ENCODE measurements around the gene SEC31B.

The SEC31B gene

DNA sequence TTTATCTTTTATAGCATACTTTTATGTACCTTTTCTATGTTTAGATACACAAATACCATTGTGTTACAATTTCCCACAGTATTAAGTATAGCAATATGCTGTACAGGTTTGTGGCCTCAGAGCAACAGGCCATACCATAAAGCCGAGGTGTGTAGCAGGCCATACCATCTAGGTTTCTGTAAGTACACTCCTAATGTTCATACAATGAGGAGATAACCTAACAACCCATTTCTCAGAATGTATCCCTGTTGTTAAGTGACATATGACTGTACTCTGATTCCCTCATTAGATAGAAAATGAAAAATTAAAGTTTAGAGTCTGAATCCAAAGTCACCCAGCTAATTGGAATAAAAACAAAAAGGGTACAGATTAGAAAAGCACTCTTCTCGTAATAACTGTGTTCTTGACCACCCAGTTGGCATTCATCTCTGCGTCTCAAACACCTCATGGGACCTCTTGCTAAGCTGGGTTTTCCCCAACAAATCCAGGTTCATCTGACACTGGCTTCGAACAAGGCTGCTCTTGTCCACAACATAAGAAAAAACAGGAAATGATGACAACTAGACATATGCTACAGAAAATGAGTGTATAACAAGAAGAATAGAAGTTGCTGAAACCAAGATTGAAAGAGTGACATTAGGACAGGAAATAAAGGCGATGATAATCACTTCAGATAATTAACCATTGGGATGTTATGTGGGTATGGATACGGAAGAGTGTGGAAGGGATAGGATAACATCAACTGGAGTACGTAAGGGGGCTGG, 8.6 kb upstream of the SEC31B start:
- no peak for DNase-seq (ENCODE audit: low read depth in 2 of 2)

DNA sequence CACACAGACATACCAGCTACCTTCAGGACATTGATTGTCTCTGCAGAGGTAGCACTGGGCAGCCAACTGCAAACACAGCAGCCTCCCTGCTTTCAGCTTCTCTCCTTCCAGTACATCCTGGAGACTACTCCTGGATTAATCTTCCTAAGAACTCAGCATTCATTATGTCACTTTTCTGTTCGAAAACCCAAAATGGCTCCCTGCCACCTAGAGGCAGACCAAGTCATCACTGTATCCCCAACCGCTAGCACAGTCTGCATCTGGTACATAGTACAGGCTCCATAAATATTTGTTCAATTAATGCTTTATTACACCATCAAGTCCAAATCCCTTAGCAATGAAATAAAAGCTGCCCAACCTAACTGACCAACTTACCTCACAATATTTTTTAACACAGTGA, 5.0 kb upstream of the SEC31B start:
- no peak for DNase-seq (ENCODE audit: low read depth in 2 of 2)

DNA sequence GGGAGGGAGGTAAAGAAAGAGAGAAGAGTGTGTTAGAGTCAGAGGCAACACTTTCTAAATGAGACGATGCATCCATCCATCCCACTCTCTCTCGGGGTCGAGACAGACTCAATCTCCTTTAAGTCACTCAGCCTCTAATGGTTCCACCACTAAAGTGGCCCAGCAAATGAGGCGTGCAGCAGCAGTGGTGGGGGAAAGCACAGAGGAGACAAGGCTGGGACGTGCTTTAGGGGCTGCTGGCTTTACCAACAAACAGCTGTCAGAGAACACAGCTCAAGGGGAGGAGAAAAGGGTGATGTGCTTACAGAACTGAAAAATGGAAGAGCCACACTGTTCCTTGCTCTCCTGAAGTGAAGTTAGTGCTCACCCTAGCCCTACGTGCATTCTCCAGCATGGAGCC, 4.5 kb upstream of the SEC31B start:
- DNase-seq (ENCODE audit: low read depth in 2 of 2) = no peak

DNA sequence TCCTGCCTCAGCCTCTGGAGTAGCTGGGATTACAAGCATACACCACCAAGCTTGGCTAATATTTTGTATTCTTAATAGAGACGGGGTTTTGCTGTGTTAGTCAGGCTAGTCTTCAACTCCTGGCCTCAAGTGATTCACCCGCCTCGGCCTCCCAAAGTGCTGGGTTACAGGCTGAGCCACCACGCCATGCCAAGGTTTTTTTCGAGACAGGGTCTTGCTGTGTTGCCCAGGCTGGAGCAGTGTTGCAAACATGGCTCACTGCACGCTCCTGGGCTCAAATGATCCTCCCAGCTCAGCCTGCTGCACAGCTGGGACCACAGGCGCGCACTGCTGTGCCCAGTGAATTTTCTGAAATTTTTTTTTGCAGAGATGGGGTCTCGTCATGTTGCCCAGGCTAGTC, 3.3 kb upstream of the SEC31B start:
- DNase-seq (ENCODE audit: low read depth in 2 of 2) = no peak

DNA sequence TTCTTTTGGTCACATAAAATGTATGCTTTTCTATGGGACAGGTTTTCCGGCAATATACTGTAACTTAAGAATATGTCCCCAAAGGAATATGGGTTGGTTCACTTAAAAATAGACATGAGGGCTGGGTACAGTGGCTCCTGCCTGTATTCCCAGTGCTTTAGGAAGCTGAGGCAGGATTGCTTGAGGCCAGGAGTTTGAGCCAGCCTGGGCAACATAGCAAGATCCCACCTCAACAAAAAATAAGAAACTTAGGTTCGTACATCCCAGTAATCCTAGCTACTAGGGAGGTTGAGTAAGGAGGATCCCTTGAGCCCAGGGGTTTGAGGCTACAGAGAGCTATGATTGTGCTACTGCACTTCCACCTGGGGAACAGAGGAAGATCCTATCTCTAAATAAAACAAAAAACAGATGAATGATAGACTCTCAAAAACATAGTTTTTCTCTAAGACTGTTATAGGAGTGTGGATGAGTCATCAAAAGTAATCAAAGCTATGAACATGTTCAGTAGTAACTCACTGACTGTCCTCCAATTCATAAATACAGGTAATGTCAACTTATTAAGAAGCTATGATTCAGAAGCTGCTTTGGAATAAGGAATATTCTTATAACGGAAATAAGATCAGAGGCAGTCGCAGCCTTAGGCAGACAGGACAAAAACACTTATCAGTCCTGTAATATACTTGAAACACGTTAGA, 2.6 kb upstream of the SEC31B start:
- DNase-seq (ENCODE audit: low read depth in 2 of 2) = no peak

DNA sequence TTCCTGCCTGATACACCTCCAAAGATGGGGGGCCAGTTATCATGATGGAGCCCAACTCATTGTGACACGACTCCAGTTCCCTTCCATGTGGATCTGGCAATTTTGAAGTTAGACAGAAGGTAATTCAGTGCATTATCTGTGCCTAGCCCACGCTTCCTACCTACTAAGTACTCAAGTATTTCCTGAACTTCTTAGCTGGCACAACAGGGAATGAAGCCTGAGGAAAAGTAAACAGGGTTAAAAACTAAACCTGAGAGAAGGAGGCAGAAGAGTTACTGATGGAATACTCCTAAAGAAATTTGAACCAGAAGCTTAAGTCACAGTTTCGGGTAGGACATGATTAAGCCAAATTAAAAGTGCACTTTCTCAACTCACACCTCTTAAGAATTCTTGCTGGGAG, 1.1 kb upstream of the SEC31B start:
- no peak for DNase-seq (ENCODE audit: low read depth in 2 of 2)

DNA sequence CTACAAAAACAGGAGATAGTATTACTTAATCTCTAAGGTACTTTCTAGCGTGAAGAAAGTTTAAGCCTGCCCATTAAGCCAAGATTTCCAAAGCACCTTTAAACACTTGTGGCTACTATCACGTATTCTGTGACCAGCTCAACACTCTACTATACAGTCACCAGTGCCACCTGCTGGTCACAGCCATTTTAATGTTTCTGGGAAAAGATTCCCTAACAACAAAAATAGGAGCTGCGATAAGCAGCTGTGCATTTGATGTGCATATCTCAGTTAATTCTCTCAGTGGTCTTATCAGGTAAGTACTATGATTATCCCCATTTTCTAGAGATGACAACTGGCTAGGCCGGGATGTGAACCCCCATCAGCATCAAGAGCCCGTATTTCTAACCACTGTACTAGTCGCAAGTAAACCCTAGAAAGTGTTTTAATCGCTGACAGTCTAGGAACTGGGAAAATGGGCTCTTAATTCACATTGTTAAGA, 860 bp downstream of the SEC31B start:
- peak; percentile 43 to 49 for DNase-seq (ENCODE audit: low read depth in 2 of 2)

DNA sequence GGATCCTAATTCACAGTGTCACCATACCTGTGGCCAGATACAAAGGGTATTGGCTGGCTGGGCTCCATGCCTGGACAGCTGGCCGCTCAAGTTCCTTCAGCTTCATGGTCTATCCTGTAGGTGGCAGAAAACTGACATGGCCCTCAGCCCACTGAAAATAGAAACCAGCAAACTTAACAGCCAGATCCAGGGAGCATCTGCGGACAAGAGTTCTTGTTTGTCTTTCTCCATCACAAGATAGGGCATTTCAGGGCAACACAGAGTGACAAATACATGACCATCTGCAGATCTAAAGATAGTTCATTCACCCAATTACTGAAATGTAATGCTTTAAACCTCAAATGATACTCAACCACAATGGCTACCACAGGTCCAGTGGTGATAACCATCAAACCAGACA, 2.8 kb downstream of the SEC31B start:
- DNase-seq (ENCODE audit: low read depth in 2 of 2) = no peak

DNA sequence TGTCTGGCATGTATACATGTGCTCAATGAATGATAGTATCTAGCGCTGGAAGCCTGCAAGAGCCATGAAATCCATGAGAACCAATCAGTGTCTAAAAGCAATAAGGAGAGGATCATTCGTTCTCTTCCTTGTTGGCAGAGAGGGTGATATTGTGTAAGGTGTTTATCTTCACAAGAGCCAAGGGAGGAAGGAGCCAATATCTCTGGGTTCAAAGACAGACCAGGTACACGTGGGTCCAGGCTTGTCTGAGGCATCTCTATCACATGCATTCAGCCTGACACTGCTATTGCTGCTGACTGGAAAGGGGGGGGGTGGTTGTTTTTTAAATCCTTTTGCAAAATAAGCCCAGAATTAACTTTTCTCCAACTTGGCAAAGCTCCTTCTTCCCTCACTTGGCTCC, 4.0 kb downstream of the SEC31B start:
- no peak for DNase-seq (ENCODE audit: low read depth in 2 of 2)

DNA sequence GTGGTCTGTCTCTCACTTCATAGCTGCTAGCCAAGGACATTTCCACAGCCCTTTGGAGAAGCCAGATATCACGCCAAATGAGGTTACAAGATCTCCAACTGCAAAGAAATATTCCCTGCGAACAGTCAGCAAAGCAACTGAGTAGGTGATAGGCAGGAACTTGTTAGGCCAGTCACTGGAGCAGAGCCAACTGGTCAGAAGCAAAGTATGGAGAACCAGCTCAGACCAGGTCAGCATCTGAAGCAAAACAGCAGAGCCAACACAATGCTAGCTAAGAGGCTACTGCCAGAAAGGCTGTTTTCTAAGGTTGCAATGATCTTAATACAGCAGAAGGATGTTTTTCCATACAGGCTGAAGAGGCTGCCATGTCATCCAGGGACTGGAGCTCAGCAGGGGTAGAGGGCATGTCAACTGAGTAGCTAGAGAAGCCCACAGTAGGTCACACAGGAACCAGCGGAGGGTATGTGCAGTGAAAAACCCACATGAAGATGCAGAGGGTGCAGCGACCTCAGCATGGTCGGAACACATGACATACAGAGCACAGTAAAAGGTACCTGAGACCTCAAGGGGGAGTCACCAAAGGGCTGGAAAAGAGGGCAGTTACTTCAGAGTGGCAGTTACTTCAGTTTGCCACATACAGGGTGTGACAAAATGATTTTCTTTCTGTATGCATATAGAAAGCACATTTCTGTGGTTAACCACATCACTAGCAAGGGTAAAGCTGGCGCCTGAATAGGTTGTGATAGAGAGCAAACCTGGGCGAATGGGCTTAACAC, 8.9 kb downstream of the SEC31B start:
- peak; percentile 34 to 38 for DNase-seq (ENCODE audit: low read depth in 2 of 2)

DNA sequence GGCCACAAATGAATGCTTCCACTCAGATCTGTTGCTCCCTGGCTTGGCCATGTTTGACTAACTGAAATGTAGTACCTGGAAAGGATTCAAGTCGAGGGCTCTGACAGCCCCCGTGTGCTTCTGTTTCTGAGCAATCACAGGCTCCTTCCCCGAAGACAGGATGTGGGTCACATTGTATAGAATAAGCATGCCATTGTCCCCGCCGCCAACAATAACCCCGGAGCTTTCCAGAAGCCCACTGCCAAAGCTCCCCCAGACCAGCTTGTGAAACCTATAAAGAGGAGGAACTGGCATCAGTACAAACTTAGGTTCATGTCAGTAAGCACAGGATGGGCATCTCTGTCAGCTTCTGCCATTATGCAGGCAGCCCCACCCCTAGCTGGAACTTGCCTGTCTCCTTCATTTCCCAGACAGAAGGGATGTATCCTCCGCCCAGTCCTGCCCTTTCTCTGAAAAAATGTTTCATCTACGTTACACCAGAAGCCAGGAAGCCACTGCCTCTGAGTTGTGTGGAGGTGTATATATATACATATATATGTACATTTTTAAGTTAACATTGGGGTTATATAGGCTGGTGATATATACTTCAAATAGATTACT, 10.3 kb downstream of the SEC31B start:
- peak in 1 of 2 donors; percentile 26 for DNase-seq (ENCODE audit: low read depth in 2 of 2)

DNA sequence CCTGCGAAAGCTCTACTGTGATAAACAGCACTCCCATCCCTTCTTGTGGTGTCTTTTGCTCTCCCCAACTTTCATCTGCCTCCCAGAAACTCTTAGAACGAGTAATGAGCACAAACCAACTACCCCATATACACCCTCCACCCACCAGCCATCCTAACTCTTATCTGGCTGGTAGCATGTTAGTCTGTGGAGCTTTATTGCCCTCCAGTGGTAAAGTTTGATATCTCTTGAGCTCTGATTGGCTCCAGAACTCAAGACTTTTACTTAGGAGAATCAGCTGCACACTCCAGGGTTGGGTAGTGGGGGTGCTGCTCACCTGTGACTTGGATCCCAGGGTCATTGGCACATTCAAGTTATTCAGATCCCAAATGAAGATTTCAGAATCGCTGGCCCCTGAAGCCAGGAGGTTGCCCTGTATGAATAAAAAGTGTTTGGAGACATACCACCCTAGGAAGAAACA, 10.9 kb downstream of the SEC31B start:
- DNase-seq (ENCODE audit: low read depth in 2 of 2) = peak; percentile 19 to 29

DNA sequence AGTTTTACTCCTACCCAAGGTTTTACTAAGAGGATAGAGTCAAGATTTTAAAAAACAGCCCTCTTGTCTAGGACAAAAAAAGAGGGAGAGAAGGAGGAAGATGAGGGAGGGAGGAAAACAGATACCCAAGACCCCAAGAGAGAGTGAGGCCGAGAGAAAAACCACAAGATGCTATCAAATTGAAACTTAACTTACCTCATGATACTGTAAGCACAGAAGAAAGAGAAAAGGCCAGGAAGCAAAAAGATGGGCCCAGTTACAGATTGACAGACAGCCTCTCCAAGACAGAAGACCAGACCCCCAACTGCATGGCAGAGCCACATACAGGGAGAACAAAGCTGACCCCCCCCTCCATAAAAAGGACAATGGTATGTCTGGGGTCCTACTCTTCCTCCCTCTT, 11.4 kb downstream of the SEC31B start:
- DNase-seq (ENCODE audit: low read depth in 2 of 2) = no peak

DNA sequence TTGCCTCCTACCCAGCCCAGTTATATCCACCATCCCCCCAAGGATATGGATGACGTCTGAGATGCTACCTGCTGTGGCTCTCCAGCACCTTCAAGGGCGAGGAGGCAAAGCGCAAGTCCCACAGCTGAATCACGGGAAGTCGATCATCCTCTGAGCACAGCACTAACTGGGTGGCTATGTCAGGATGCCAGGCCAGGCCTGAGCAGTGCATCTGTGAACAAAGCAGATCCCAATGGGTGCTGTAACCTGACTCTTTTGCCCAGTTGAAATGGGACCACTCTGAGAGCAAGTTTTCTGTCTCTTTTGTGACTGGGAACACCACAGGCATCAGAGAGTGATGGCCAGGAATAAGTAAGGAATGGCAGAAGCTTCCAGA, 12.3 kb downstream of the SEC31B start:
- DNase-seq (ENCODE audit: low read depth in 2 of 2) = no peak

DNA sequence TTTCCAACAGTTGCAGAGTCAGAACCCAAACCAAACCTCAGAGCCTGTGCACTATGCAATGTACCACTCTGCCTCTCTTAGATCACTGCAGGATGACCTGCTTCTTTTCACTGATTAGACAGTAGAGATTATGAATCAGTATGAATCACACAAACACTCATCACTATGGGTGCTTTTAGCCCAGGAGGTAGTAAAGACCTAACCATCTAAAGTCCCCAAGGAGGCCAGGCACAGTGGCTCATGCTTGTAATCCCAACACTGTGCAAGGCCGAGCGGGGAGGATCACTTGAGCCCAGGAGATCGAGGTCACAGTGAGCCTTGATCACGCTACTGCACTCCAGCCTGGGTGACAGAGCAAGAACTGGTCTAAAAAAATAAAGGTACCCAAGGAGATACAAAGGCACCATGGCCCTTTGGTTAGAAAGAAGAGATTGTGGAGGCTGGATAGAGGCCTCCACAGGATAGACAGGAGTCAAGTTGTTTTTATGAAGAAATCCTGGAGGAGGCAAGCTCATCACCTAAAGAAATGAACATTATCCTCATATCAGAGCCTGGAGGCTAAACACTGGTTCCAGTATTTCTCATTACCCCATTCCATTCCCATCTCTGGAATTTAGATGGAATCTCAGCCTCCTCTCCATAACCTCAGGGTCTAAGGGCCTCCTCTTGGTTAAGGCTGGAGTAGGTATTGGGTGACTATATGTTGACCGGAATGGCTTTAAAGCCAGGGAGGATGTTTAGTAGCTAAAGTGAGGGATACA, 12.9 kb downstream of the SEC31B start:
- no peak for DNase-seq (ENCODE audit: low read depth in 2 of 2)

DNA sequence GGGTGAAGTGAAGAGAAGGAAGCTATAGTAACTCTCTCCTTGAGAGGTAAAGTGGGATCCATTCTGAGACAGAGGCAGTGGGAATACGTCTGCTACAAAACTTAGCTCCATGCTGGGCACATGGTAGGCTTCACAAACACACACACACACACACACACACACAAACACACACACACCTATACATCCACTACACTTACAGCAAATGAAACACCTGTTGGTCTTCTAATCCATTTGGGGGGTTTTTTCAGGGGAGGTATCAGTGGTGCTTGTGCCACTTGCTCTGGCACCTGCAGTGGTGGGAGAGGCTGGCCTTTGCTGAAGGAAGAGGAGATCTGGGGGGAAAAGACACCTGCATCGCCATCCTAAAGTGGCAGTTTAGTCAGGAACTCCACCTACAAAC, 14.5 kb downstream of the SEC31B start:
- no peak for DNase-seq (ENCODE audit: low read depth in 2 of 2)

DNA sequence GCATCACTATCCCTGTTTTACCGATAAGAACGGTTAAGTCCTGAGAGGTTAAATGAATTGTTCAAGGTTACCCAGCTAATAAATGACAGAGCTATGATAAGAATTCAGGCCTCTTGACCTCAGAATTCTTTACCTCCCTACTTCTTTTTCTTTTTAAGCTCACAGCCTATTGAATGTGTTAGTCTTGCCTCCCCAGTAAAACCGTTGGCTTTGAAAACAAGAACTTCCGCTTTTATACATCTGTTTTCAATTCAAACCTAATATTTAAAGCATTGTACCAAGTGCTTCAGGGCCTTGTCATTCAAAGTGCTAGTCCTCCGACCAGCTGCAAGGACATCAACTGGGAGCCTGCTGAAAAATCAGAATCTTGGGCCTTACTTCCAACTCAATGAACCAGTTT, 15.6 kb downstream of the SEC31B start:
- no peak for DNase-seq (ENCODE audit: low read depth in 2 of 2)

DNA sequence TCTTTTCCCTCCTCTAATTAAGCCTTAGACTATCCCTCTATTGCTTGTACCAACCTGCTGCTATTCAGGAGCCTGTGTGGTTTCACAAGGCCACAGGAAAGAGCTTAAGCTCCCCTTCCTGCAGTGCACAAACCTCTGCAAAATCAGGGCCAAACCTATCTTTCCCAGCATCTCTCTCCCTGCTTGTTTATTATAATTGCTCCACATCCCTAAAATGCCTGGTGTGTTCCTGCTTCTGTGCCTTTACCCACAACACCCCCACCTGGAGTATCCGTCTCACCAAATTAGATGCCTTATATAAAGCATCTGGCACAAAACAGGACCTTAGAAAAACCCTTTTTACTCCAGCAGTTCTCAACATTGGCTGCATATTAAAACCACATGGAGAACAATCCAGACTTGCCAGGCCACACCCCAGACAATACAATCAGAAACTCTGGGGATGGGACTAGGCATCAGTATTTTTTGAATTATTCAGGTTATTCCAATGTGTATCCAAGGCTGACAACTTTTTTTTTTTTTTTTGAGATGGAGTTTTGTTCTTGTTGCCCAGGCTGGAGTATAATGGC, 16.7 kb downstream of the SEC31B start:
- no peak for DNase-seq (ENCODE audit: low read depth in 2 of 2)

DNA sequence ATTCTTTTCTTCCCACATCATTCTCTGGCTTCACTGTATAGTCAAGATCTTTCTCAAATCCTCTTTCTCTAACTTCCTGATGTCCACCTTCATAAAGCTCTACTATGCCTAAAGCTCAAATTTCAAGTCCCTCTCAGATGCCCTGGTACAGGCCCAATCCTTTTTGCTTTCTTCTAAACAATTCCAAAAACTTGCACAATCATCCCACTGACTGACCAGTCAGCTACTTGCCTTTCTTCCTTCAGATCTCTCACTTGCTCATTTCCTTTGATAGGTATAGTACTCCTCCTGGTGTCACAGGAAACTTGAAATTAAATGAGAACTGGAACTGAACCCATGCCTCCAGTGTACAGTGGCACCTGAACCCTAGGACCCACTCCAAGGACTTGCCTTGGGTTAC, 18.2 kb downstream of the SEC31B start:
- no peak for DNase-seq (ENCODE audit: low read depth in 2 of 2)

DNA sequence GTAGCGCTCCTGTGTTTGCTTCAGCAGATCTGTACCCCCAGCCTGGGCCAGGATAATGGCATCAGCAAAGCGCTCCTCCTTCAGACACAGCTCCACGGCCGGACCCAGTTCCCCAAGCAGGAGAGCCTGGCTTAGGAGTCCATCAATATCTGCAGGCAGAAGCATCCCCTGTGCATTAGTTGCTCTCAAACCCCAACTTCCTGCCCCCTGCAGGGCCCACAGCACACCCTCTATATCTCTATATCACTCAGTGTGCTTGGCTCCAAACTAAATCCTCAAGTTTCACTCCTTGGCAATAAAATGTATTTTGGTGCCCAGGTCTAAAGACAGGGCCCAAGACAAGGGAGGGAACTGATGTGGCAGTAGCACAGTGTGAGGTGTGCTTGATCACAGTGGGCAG, 21.6 kb downstream of the SEC31B start:
- DNase-seq (ENCODE audit: low read depth in 2 of 2) = no peak

DNA sequence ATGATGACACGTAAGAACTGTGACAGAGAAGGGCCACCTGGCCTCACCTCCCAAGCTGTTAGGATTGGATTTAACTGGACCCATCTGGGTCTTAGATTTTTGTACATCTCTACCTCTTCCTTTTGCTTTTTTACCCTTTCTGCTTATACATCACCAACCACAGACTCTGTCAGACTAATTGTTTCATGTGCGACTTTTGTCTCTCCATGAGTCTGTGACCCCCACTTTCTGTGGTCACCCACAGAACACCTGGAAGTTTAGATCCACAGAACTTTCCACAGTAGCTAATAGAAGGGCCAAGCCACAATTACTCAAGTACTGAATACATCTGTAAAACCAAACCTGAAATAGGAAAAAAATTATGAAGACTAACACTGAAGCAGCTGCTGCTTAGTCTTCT, 23.1 kb downstream of the SEC31B start:
- no peak for DNase-seq (ENCODE audit: low read depth in 2 of 2)

All from activated CD4-positive, alpha-beta T cell treated with anti-CD3 and anti-CD28 coated beads for 24 hours (primary cell).